Liver (tissue), 9 donors: ENCODE data around the gene COL11A2. TPM values are rescaled to one million over a fixed set of nuclear protein-coding genes. Genes with fewer than 3 reads are reported as not detected.

Experiments
- DNase-seq: peaks from one replicate; pipeline ENCODE4 v3.0.0-alpha.2; 2017; ENCODE audit warnings: low spot score
- H3K27ac ChIP-seq, 2 donors: one replicate each; pipeline ENCODE4 v1.7.0; 2013; ENCODE audit warnings: inconsistent platforms in 2 of 2, low read length in 2 of 2, control low read depth in 1 of 2, low read depth in 1 of 2, mild to moderate bottlenecking in 1 of 2
- H3K27me3 ChIP-seq, 4 donors: one replicate each; pipeline versions ENCODE4 v1.6.1 to v1.7.0; 2013; ENCODE audit warnings: low read length in 3 of 4, inconsistent platforms in 1 of 4, mild to moderate bottlenecking in 1 of 4, moderate library complexity in 1 of 4; ENCODE audit not compliant: control insufficient read depth in 4 of 4, insufficient read depth in 4 of 4
- H3K36me3 ChIP-seq, 4 donors: one replicate each; pipeline versions ENCODE4 v1.6.1 to v1.7.0; 2013; ENCODE audit warnings: low read length in 3 of 4, mild to moderate bottlenecking in 3 of 4, low read depth in 1 of 4, moderate library complexity in 1 of 4; ENCODE audit not compliant: control insufficient read depth in 4 of 4, insufficient read depth in 3 of 4
- H3K4me1 ChIP-seq, 4 donors: one replicate each; pipeline versions ENCODE4 v1.6.1 to v1.7.0; 2013; ENCODE audit warnings: low read length in 3 of 4, mild to moderate bottlenecking in 3 of 4, moderate library complexity in 1 of 4; ENCODE audit not compliant: control insufficient read depth in 4 of 4, insufficient read depth in 4 of 4
- H3K4me3 ChIP-seq, 3 donors: one replicate each; pipeline versions ENCODE4 v1.6.1 to v1.7.0; 2013; ENCODE audit warnings: low read length in 3 of 3, control low read depth in 1 of 3, low read depth in 1 of 3, mild to moderate bottlenecking in 1 of 3
- H3K9ac ChIP-seq, 2 donors: one replicate each; pipeline ENCODE4 v1.7.0; 2013; ENCODE audit warnings: low read length in 2 of 2, mild to moderate bottlenecking in 2 of 2, moderate library complexity in 2 of 2, control low read depth in 1 of 2, low read depth in 1 of 2
- H3K9me3 ChIP-seq, 4 donors: one replicate each; pipeline versions ENCODE4 v1.6.1 to v1.7.0; 2013; ENCODE audit warnings: low read length in 3 of 4; ENCODE audit not compliant: control insufficient read depth in 4 of 4
- EGR1 ChIP-seq, 2 donors: IDR thresholded peaks; 2 replicates each; pipeline ENCODE4 v1.6.1; 2016 to 2018; ENCODE audit warnings: antibody characterized with exemption in 2 of 2, low read depth in 2 of 2
- FOXA1 ChIP-seq: IDR thresholded peaks from 2 replicates; pipeline ENCODE4 v1.6.1; 2016; ENCODE audit warnings: antibody characterized with exemption
- GABPA ChIP-seq, 2 donors: IDR thresholded peaks in 1 of 2; conservative IDR thresholded peaks in 1 of 2; 2 replicates each; pipeline ENCODE4 v1.6.1; 2016; ENCODE audit warnings: antibody characterized with exemption in 2 of 2, mild to moderate bottlenecking in 1 of 2, moderate library complexity in 1 of 2
- HNF4A ChIP-seq, 2 donors: conservative IDR thresholded peaks; 2 replicates each; pipeline ENCODE4 v1.6.1; 2016; ENCODE audit warnings: antibody characterized with exemption in 2 of 2, mild to moderate bottlenecking in 2 of 2
- HNF4G ChIP-seq: IDR thresholded peaks from 2 replicates; pipeline ENCODE4 v1.6.1; 2016; ENCODE audit warnings: antibody characterized with exemption
- JUND ChIP-seq, 2 donors: IDR thresholded peaks; 2 replicates each; pipeline ENCODE4 v1.6.1; 2016; ENCODE audit warnings: antibody characterized with exemption in 2 of 2
- NR2F2 ChIP-seq: IDR thresholded peaks from 2 replicates; pipeline ENCODE4 v1.6.1; 2016; ENCODE audit warnings: antibody characterized with exemption
- RAD21 ChIP-seq, 2 donors: IDR thresholded peaks; 2 replicates each; pipeline ENCODE4 v1.6.1; 2016; ENCODE audit warnings: antibody characterized with exemption in 2 of 2, mild to moderate bottlenecking in 2 of 2
- RXRA ChIP-seq, 2 donors: IDR thresholded peaks; 2 replicates each; pipeline ENCODE4 v1.6.1; 2017 to 2018; ENCODE audit warnings: antibody characterized with exemption in 2 of 2, mild to moderate bottlenecking in 1 of 2
- YY1 ChIP-seq: IDR thresholded peaks from 2 replicates; pipeline ENCODE4 v1.6.1; 2016; ENCODE audit warnings: antibody characterized with exemption, mild to moderate bottlenecking
- WGBS: extraction: QIAGEN DNeasy Blood & Tissue Kit; methylation state at CpG from one replicate; pipeline ENCODE4 v1.1.7; 2013; 5-methylcytosine and 5-hydroxymethylcytosine counted together
- polyA plus RNA-seq, 2 donors: library from polyadenylated mRNA; stranded (reverse) in 1 of 2; unstranded in 1 of 2; fragments of 200-250 nt in 1 of 2; fragments of >200 nt in 1 of 2; fragmentation: Nextera tagmentation in 1 of 2; extraction: Ambion mirVana in 1 of 2; gene quantifications; one replicate each; pipeline versions ENCODE4 v1.2.1 to v1.2.3, GENCODE V29; 2013 to 2015
- total RNA-seq, 2 donors: library from RNA; depleted of rRNA; stranded (reverse); fragments of >200 nt; gene quantifications; one replicate each; pipeline ENCODE4 v1.2.3, GENCODE V29; 2014
- TF ChIP-seq, protein P1 (sequence below): IDR thresholded peaks from 2 replicates; pipeline ENCODE4 v1.6.1; 2016; ENCODE audit warnings: antibody characterized with exemption
- TF ChIP-seq, protein P2 (sequence below): IDR thresholded peaks from 2 replicates; pipeline ENCODE4 v1.6.1; 2016; ENCODE audit warnings: antibody characterized with exemption
- TF ChIP-seq, protein P3 (sequence below): fragments of 150-350 bp; IDR thresholded peaks from 2 replicates; pipeline ENCODE4 v1.5.1; 2017; ENCODE audit warnings: improper control_type of control experiment, low read depth, low read length; ENCODE audit not compliant: missing input control
- TF ChIP-seq, protein P4 (sequence below): IDR thresholded peaks from 2 replicates; pipeline ENCODE4 v1.6.1; 2016; ENCODE audit warnings: antibody characterized with exemption
- TF ChIP-seq, protein P5 (sequence below): IDR thresholded peaks from 2 replicates; pipeline ENCODE4 v1.6.1; 2016; ENCODE audit warnings: antibody characterized with exemption, mild to moderate bottlenecking
- donor health status: healthy.
- donor health status: healthy.
- donor health status: healthy.
- donor health status: healthy.
- donor health status: healthy.

Gene COL11A2
- total and polyA plus RNA-seq, 4 donors, result 0.15 to 0.59 (median 0.27) TPM

DNA sequence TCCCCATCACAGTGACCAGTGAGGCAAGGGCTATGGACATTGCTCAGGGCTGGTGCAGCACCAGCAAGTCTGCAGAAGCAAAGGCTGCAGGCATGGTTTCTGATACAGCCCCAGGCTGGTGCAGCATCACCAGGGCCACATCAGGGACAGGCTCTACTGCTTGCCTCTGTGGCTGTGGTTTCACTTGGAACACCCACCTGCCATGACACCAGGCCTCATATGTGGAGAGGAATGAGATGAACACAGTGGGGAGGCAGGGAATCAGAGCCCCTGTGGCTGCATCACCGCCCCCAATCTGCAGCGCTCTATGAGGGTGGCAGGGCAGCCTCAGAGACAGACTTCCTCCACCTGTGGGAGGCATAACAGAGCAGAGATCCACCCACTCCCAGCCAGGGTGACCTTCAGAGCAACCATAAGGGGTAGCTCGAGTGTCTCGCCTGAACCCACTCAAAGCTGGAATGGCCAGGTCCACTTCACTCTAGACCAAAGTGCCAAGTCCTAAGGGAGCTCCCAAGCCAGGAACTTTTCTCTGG is 23.9 kb upstream of the COL11A2 start (continued):
- TF ChIP-seq, protein P1, sequence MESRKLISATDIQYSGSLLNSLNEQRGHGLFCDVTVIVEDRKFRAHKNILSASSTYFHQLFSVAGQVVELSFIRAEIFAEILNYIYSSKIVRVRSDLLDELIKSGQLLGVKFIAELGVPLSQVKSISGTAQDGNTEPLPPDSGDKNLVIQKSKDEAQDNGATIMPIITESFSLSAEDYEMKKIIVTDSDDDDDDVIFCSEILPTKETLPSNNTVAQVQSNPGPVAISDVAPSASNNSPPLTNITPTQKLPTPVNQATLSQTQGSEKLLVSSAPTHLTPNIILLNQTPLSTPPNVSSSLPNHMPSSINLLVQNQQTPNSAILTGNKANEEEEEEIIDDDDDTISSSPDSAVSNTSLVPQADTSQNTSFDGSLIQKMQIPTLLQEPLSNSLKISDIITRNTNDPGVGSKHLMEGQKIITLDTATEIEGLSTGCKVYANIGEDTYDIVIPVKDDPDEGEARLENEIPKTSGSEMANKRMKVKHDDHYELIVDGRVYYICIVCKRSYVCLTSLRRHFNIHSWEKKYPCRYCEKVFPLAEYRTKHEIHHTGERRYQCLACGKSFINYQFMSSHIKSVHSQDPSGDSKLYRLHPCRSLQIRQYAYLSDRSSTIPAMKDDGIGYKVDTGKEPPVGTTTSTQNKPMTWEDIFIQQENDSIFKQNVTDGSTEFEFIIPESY, result no peak
- TF ChIP-seq YY1 (no peak), HNF4A (conservative IDR thresholded peaks at IDR 0.05) (no peak)

DNA sequence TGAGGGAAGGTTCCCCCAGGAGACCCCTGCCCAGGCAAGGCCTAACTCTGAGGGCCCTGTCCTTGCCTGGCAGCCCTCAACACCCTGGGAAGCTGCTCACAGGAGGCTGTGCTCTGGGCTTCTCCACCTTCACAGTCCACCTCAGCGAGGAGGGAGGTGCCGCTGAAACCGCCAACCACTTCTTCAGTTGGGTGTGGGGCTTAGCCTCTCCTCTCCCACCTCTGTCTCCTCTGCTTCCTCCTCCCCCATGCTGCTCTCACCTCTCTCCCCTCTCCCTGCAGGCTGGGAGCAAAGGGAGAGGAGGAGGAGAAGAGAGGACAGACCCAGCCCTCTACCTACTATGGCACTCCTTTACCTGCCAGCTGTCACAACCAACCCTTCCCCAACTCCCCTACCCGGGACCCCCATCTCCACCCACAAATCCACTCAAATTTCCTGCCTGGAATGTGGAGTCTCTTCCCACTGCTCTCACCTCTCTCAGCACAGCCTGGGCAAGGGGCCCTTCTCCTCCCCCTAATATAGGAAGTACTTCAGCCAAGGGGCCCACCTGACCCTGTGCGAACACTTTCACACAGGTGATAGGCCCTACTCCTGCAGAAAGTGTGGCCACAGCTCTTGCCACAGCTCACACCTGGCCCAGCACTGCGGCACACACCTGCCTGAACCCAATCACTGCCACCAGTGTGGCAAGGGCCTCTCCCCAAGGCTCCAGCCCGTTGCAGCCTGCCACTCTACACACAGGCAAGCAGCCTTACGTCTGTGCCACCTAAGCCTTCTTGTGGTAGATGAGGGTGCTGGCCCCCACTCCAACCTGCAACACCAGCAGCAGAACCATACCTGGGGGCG is 23.2 kb upstream of the COL11A2 start:
- Histone ChIP-seq H3K4me3 (no peak overlapping the region), H3K36me3 (peaks cover 0 to 6% (median 0%) of the 10 kb centered on the region in 4 donors), H3K27ac (no peak overlapping the region), H3K9me3 (no peaks in the 10 kb centered on the region), H3K27me3 (no peaks in the 10 kb centered on the region), H3K4me1 (peaks cover 0 to 16% (median 11%) of the 10 kb centered on the region in 4 donors), H3K9ac (no peak overlapping the region)
- WGBS, result 86% methylated on average over 9 of the region's 9 CpGs
- TF ChIP-seq HNF4G (no peak), JUND (IDR thresholded peaks at IDR 0.05) (no peak), GABPA (IDR thresholded peaks at IDR 0.05 in 1 of 2, conservative IDR thresholded peaks at IDR 0.05 in 1 of 2) (no peak), RAD21 (IDR thresholded peaks at IDR 0.05) (no peak), EGR1 (IDR thresholded peaks at IDR 0.05; ENCODE audit: low read depth in 2 of 2) (no peak), HNF4A (conservative IDR thresholded peaks at IDR 0.05) (no peak), NR2F2 (no peak), YY1 (no peak), FOXA1 (no peak), RXRA (IDR thresholded peaks at IDR 0.05) (no peak)
- TF ChIP-seq, protein P2, sequence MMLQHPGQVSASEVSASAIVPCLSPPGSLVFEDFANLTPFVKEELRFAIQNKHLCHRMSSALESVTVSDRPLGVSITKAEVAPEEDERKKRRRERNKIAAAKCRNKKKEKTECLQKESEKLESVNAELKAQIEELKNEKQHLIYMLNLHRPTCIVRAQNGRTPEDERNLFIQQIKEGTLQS, result no peak
- TF ChIP-seq, protein P3, sequence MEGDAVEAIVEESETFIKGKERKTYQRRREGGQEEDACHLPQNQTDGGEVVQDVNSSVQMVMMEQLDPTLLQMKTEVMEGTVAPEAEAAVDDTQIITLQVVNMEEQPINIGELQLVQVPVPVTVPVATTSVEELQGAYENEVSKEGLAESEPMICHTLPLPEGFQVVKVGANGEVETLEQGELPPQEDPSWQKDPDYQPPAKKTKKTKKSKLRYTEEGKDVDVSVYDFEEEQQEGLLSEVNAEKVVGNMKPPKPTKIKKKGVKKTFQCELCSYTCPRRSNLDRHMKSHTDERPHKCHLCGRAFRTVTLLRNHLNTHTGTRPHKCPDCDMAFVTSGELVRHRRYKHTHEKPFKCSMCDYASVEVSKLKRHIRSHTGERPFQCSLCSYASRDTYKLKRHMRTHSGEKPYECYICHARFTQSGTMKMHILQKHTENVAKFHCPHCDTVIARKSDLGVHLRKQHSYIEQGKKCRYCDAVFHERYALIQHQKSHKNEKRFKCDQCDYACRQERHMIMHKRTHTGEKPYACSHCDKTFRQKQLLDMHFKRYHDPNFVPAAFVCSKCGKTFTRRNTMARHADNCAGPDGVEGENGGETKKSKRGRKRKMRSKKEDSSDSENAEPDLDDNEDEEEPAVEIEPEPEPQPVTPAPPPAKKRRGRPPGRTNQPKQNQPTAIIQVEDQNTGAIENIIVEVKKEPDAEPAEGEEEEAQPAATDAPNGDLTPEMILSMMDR, result no peak
- TF ChIP-seq, protein P4, sequence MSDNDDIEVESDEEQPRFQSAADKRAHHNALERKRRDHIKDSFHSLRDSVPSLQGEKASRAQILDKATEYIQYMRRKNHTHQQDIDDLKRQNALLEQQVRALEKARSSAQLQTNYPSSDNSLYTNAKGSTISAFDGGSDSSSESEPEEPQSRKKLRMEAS, result no peak
- TF ChIP-seq, protein P1, result no peak
- TF ChIP-seq, protein P5, sequence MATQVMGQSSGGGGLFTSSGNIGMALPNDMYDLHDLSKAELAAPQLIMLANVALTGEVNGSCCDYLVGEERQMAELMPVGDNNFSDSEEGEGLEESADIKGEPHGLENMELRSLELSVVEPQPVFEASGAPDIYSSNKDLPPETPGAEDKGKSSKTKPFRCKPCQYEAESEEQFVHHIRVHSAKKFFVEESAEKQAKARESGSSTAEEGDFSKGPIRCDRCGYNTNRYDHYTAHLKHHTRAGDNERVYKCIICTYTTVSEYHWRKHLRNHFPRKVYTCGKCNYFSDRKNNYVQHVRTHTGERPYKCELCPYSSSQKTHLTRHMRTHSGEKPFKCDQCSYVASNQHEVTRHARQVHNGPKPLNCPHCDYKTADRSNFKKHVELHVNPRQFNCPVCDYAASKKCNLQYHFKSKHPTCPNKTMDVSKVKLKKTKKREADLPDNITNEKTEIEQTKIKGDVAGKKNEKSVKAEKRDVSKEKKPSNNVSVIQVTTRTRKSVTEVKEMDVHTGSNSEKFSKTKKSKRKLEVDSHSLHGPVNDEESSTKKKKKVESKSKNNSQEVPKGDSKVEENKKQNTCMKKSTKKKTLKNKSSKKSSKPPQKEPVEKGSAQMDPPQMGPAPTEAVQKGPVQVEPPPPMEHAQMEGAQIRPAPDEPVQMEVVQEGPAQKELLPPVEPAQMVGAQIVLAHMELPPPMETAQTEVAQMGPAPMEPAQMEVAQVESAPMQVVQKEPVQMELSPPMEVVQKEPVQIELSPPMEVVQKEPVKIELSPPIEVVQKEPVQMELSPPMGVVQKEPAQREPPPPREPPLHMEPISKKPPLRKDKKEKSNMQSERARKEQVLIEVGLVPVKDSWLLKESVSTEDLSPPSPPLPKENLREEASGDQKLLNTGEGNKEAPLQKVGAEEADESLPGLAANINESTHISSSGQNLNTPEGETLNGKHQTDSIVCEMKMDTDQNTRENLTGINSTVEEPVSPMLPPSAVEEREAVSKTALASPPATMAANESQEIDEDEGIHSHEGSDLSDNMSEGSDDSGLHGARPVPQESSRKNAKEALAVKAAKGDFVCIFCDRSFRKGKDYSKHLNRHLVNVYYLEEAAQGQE, result no peak
- DNase-seq, result no peak
